ENCODE results near the gene SNX27.

SNX27 gene

DNA sequence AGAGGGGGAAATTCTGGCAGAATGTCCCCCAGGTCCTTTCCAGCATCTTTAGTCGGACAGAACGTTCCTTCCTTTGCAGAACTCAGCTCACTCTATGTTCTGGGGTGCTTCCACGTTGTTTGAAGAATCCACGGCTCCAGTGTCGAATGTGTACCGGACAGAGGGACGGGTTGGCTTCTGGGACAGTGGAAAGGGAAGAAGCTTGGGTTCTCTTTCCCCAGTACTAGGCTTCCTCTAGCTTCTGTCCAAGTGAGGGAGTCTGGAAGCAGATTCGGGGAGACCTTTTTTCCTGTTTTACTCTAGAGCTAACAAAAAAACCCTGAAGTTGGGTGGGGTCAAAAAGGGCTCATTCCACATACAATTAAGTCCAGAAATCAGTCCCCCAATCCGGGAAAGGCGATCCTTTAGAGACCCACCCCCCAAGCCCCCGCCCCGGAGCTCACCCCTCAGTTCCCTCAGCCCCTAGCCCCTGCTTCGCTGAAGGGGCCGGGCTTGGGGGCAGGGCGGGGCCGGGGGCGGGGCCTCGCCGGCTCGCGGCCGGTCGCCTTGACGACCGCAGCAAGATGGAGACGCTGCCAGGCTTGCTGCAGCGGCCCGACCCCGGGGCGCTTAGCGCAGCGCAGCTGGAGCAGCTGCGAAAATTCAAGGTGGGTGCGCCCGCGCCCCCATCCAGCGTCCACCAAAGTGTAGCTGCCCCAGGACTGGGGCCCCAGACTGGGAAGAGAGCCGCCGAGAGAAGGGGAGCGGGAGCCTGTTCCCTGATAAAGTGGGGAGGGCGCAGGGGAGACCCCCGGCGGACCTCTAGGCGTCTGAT is 109.3 kb downstream of the SNX27 start, which contains the start of gene RIIAD1:
Gene RIIAD1 (plus strand): TSS at position 549 of the 814 bp plus-strand sequence. CDS start 15 bp downstream, at position 564.
- H3K36me3 ChIP-seq (replicated peaks), result no peaks in the 10 kb centered on the region
- TF ChIP-seq, protein P1, sequence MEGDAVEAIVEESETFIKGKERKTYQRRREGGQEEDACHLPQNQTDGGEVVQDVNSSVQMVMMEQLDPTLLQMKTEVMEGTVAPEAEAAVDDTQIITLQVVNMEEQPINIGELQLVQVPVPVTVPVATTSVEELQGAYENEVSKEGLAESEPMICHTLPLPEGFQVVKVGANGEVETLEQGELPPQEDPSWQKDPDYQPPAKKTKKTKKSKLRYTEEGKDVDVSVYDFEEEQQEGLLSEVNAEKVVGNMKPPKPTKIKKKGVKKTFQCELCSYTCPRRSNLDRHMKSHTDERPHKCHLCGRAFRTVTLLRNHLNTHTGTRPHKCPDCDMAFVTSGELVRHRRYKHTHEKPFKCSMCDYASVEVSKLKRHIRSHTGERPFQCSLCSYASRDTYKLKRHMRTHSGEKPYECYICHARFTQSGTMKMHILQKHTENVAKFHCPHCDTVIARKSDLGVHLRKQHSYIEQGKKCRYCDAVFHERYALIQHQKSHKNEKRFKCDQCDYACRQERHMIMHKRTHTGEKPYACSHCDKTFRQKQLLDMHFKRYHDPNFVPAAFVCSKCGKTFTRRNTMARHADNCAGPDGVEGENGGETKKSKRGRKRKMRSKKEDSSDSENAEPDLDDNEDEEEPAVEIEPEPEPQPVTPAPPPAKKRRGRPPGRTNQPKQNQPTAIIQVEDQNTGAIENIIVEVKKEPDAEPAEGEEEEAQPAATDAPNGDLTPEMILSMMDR (IDR thresholded peaks at IDR 0.05; ENCODE audit: low read depth, low read length, missing control alignments), result no peak
- peak within 1 kb of the TSS; percentile 47 for H3K4me3 ChIP-seq (ENCODE audit: low read depth, low read length)
- DNase-seq, result no peak
- peaks cover 48% of the 10 kb centered on the region for H3K27me3 ChIP-seq (replicated peaks)
- no peak within 1 kb of the TSS for H3K27ac ChIP-seq
- in situ Hi-C loops (cut with HindIII; ENCODE audit: low pct_ligation_motif_present, low sequenced_read_pairs), result no loop called here

DNA sequence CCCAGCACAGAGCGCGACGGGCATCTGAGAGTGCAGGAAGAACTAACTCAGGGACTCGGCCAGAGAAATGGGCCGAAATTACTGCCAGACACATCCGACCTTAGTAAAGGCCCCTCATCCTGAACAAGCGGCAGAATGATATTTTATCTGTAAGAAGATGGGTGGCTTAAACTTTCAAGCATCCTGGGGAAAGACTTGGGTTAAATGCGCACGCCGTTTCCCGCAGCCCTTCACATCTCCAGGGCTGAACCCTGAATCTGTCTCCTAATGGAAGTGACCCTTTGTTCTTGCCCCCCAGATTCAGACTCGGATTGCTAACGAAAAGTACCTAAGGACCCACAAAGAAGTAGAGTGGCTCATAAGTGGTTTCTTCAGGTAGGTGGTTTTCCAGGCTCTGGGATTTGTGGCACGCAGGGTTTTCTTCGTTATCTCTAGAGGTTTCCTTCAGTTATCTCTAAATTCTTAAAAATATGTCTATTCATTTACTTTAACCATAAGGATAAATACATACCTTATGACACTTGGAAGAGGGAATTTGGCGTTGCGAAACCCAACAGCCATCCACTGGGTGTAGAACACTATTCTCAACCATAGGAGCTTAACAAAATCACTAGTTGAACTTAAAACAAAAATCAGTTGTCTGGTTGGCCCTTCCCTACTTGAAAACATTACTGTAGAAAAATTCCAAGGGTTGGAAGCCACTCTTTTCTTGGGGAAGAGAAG is 110.1 kb downstream of the SNX27 start:
- Histone ChIP-seq H3K27me3 (replicated peaks) (peaks cover 43% of the 10 kb centered on the region), H3K36me3 (replicated peaks) (no peaks in the 10 kb centered on the region), H3K4me3 (ENCODE audit: low read depth, low read length) (peak overlapping the region; percentile 47), H3K27ac (no peak overlapping the region)
- in situ Hi-C loops (cut with HindIII; ENCODE audit: low pct_ligation_motif_present, low sequenced_read_pairs), result no loop called here
- TF ChIP-seq, protein P1 (IDR thresholded peaks at IDR 0.05; ENCODE audit: low read depth, low read length, missing control alignments), result no peak
- DNase-seq, result no peak

DNA sequence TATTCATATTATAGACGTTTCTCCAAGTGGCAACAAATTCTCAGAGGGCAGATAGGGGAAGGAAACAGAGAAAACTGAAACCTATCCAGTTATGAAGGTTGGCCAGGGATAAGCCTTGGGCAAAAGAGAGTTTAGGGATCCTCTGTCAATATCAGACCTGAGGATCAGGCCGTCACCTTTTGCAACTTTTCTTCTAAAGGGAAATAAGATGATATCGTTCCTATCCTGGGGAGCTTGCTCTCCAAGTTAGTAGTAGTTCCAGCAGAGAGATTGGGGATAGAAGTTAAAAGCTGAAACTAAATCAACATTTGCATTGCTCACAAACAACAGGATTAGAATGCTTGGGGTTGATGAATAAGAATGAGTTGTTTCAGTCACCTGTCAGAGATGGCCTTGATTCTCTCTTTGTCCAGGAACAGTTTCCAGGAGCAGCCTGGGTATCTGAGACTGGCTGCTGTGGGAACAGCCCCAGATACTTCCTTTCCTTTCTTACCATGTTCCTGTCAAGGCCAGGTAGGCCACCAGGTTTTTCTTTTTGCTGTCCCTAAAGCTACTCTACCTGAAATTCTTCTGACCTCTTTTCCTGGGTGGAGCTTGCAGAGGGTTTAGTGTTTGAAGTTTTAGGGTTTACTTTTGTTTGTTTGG is 112.0 kb downstream of the SNX27 start:
- H3K4me3 ChIP-seq (ENCODE audit: low read depth, low read length), result no peak overlapping the region
- H3K27me3 ChIP-seq (replicated peaks), result peaks cover 32% of the 10 kb centered on the region
- TF ChIP-seq, protein P1 (IDR thresholded peaks at IDR 0.05; ENCODE audit: low read depth, low read length, missing control alignments), result no peak
- H3K36me3 ChIP-seq (replicated peaks), result no peaks in the 10 kb centered on the region
- DNase-seq, result no peak
- H3K27ac ChIP-seq, result no peak overlapping the region
- in situ Hi-C loops (cut with HindIII; ENCODE audit: low pct_ligation_motif_present, low sequenced_read_pairs), result no loop called here

DNA sequence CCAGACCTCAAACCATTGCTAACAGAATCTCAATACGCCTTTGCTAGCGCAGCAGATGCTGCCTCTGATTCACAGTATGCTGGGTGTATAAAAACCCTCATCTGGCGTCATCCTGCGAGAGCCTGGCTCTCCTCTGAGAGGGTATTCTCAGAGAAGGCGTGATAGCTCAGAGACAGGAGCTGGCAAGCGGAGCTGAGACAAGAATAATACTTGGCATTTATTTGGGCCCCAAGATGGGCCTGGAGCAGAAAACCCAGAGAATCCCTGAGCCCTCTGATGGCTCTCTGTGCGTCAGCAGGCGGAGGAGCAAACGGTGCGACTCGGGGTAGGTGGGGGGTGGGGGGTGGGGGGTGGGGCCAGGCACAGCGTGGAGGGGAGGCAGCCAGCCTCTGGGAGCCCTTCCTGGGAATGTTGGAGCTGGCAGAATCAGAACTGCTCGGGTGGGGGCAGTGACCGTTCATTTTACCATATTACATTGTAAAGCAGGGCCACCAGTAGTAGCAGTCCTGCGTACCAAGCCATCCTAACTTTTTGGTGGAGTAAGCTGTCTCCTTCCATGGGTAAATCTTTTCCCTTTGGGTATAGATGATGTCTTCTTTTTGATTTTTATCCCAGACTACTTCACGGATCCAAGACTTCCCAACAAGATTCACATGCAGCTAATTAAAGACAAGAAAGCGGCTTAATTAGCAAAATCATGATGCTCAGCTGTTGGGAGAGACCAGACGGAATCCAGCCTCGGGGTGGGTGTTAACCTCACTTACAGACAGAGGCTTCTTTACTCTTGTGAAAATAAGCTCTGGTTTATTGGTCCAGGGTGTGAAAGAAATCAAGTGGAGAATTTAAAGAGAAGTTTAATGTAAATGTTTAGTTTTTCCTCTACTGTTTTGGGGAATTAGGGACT is 116.6 kb downstream of the SNX27 start:
- no peaks in the 10 kb centered on the region for H3K36me3 ChIP-seq (replicated peaks)
- TF ChIP-seq, protein P1 (IDR thresholded peaks at IDR 0.05; ENCODE audit: low read depth, low read length, missing control alignments), result no peak
- H3K4me3 ChIP-seq (ENCODE audit: low read depth, low read length), result no peak overlapping the region
- H3K27me3 ChIP-seq (replicated peaks), result peaks cover 11% of the 10 kb centered on the region
- H3K27ac ChIP-seq, result no peak overlapping the region
- peak; percentile 25 for DNase-seq
- in situ Hi-C loops (cut with HindIII; ENCODE audit: low pct_ligation_motif_present, low sequenced_read_pairs), result no loop called here
